ENCODE data around the gene CABP1.
A peak's percentile ranks its signal among the peaks of the same experiment; 100 is the strongest.

The CABP1 gene

DNA sequence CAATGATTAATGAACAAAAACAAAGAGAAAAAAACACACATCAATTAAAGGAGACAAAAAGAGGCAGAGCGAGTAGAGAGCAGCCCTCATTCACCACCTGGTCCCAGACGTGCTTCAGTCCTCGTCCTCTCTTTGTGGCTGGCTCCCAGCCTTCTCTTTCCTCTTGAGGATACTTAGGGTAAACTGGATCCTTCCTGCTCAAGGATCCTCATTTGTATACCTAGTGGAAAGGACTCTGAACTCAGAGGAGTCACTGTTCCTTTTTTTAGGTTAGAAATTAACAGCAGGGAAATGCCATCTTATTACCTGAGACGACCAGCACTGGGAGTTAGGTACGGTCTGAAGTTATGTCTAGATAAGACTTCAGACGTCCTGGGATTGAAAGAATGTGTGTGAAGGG, 56.2 kb downstream of the CABP1 start:
- DNase-seq: no peak

DNA sequence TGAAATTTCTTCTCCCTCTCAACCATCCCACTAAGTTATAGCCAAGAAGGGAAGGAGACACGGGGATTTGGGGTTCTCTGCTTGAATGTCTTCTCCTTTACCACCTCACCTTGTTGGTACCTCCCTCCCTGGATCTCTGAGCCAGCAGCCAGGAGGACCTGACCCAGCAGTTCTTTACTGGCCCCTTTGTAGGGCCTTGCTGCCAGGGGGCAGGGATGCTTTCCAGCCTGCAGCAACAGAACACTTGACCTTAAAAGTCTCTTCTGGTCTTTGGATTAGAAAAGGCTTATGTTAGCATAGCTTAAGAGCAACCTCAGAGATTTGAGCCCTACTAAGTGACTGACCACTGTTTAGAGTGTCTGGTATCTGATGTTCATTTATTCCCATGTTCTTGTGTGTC, 56.9 kb downstream of the CABP1 start:
- no peak for DNase-seq

DNA sequence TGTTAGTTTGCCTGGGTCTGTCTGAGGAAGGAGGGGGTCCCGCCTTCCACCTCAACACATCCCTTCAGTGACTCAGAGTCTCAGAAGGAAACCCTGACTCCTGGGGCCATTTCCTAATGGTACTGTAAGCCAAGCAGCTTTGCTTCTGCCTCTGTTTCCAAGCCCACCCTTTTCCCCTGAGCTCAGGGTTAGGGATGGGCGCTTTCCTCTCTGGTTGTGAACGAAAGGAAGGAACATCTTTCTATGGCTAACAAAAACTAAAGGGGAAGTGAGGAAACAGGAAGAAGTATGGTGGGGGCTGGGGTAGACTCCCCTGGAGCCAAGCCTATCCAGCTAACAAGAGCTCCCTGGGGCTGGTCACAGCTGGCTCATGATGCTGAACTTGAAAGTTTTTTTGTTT, 58.2 kb downstream of the CABP1 start:
- DNase-seq: no peak

DNA sequence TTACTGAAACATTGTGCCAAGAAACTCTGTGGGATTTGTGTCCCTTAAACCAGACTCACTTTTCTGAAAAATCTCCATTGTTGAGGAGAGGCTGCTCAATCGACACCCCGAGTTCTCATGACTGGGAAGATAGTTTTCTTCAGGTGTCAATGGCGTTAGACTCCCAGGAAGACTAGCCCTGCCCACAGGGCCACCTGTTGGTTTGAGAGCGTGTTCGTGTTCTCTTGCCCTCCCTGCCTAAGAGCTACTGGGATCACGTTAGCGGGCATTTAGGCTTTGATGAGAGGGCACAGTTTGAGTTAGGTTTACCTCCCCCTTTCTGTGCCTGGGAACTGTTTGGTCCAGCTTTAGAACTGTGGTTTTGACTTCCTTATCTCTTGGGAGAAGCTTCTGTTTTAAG, 59.1 kb downstream of the CABP1 start:
- DNase-seq: no peak

DNA sequence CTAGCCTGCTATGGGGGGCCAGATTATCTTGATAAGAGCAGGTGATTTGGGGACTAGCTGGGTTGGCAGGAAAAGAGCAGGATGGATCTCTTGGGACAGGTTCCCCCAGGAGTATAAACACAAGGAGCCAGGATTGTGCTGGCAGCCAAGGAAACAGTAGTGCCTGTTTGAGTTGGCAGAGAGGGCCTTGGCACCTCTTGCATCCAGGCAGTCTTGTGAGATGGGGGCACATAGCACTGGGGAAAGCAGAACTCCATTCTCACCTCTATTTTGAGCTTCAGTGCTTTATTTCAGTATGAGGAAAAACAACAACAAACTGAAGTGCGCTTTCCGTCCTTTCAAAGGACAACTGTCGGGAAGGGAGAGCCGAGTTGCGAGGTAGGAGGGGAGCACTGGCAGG, 60.5 kb downstream of the CABP1 start:
- DNase-seq: no peak

DNA sequence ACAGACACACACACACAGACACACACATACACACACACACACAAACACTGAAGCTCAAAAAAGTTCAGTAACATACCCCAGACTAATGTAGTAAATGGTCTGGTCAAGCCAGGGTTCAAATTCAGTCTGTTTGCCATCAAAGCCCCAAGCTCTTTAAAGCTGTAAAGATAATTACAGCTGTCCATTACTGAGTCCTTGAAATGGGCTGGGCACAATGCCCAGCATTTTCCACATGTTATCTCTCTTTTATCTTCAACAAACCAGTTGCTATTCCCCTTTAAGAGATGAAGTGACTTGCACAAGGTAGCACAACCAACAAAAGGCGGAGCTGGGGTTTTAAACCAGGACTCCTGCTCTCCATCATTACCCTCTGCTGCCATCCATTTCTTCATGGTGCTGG, 62.2 kb downstream of the CABP1 start:
- peak in 1 of 3 experiments; percentile 29 for DNase-seq

DNA sequence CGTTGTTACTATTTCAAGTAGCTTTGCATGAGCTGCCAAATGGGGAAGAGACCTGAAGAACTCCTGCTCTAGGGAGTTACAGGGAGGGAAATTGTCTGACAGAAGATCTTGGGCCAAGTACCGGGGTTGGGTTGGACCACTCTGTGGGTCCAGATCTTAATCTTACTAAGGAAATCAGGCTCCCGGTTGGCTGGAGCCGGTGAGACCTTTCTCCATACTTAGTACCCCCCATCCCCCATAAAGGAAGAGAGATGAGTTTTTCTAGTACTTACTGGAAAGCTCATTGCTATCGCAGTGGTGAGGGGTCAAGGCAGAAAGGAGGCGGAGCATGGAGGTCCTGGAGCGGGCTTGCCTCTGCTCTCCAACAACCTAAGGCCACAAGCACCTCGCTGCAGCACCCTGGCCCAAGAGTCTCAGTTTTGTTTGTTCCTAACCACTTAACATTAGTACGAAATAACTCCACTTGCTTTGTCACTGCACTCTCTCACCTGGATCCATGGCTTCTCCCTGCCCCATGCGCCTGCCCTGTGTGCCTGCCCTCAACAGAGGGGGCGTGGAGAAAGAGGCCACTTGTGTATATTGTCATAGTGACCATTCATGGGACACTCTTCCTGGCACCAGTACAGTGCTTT, 63.0 kb downstream of the CABP1 start:
- DNase-seq: no peak

DNA sequence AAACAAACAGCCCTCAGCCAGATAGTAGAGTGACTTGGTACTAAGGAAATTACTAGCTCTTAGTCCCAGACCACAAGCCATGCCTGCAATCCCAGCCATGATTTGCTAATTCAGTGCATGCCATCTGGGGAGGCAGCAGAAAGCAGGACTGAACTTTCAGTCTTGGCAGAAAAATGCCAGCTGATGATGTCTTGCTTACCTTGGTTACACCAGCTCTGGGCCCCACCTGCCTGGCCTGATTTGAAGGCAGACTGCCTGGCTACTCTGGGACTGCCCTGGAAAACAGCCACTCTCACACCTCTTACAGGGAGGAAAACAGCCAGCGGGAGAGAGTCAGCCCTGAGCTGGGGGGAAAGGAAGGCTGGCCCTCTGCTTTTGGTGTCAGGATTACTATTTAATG, 65.2 kb downstream of the CABP1 start:
- no peak for DNase-seq

DNA sequence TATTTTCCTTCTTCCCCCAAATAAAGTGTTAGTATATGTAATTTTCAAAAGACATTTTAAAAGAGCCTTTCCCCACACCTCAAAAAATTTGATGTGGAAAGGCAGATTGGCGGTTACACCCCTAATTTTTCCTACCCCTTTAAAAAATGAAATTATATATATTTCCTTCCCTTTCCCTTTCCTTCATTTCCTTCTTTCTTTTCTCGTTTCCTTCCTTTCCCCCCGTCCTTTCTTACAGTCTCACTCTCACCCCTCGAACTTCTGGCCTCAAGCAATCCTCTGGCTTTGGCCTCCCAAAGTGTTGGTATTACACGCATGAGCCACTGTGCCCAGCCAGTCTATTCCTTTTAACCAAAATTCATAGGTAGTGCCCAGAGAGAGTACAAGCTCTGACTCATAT, 65.6 kb downstream of the CABP1 start:
- DNase-seq: no peak

DNA sequence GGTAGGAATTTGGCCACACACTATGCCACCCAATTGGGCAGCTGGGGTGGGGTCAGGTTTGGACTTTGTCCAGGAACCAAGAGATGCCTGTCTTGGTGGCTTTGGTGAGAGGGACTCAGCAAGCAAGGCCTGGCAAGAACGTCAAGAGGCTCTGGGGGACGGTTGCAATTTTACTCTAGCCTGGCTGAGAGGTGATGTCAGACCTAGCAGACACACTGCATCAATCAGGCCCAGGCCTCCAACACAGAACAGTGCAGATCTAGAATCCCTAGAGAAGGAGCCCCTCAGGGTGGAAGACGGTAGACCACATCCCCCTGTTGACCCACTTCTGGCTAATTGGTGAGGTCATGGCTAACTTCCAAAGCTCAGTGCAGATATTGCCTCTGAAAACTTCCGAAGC, 68.2 kb downstream of the CABP1 start:
- DNase-seq: no peak

DNA sequence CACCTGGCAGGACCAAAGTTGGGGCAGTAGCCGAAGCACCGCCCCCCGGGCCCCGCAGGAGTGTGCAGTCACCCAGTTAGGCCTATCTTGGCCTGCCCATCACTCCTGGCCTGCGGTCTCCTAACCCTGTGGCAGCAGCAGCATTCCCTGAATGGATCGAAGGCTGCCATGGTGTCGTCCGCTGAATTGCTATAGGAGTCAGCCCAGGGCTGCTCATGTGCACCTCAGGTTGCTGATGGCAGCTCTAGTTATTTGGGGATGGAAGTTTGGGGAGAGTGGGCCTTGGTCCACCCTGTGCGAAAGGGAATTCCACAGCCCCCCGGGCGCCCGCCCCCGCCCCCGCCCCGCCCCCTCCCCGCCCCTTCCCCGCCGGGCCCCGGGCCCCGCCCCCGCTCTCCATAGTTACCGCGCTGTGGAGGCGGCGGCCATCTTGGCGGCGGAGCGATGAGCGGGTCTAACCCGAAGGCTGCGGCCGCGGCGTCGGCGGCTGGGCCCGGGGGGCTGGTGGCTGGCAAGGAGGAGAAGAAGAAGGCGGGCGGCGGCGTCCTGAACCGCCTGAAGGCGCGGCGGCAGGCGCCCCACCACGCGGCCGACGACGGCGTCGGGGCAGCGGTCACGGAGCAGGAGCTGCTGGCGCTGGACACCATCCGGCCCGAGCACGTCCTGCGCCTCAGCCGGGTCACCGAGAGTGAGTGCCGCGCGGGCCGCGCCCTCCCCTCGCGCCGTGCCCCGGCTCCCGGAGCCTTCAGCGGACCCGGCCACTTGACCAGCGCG, 69.8 kb downstream of the CABP1 start, which contains the start of gene UNC119B:
TSS of gene UNC119B (plus strand) at position 428 of the 774 bp plus-strand sequence. CDS start at position 445, 17 bp downstream.
- DNase-seq: peak; percentile 74 to 90 (median 77)

DNA sequence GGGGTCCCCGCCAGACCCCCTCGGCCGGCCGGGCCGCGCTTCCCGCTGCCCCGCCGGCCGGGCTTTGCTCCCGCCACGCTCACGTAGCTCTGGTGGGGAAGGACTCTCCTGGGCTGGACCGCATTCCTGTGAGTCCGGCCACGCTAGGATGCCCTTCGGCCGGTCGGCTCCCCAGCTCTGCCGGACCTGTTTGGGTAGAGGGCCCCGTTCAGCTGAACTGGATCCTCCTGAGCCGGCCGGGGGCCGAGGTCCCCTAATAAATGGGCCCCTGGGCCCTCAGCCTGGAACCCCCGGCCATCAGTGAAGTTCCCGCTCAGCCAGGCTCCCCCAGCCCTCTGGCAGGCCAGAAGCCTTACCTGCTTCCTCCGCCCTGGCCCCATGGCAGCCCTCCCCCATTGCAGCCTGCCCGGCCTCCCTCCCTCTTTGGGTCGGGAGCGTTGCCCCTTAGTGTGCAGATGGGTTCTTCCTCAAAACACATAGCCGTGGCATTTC, 70.4 kb downstream of the CABP1 start:
- peak; percentile 20 to 59 (median 58) for DNase-seq

DNA sequence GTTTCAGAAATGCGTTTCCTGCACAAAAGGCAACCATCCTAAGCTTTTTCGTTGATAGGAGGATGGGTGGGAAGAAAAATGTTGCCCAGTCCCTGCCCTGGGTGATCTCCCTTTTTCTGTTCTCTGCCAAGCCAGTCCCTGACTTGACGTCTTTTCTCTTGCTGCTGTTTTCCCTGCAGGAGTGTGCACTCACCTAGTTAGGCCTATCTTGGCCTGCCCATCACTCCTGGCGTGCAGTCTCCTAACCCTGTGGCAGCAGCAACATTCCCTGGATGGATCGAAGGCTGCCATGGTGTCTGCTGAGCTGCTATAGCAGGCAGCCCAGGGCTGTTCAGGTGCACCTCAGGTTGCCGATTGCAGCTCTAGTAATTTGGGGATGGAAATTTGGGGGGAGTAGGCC, 71.0 kb downstream of the CABP1 start:
- DNase-seq: peak in 1 of 3 experiments; percentile 48

DNA sequence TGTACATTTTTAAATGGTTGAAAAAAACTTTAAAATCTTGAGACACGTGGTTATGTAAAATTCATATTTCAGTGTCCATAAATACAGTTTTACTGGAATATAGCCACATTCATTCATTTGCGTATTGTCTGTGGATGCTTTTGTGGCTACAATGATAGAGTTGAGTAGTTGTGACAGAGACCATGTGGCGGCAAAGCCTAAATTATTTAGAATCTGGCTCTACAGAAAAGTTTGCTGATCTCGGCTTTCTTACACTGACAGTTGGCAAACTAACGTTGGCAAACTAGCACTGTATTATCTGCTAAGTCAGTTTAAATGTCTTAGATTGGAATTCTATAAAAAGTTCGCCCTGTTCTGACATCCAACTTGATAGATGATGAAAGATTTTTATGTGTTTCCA, 72.2 kb downstream of the CABP1 start:
- DNase-seq: no peak

DNA sequence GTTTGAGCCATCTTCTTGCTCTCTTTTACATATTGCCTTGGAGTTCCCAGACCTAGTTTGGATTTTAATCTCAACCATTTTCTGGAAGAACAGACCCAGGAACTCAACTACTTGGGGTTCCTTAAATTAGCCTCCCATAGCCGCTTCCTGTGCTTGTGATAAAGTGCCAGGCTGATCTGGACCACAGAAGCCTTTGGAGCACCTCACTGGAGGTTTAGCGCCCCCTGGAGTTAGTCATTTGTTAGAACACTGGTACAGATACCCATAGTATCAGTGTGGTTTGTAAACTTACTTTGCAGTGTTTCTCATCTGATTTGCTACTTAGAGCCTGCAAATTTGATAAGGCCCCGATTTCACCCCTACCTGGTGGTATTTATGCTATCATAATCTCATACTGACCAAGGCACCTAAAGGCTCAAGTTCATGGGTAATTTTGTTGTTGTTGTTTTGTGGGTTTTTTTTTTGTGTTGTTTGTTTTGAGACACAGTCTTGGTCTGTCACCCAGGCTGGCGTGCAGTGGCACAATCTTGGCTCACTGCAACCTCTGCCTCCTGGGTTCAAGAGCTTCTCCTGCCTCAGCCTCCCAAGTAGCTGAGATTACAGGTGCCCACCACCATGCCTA, 73.5 kb downstream of the CABP1 start:
- DNase-seq: peak; percentile 55 to 88 (median 88)
